Measurements from ENCODE around the gene OR10A7. TPM values are rescaled to one million over a fixed set of nuclear protein-coding genes. Genes with fewer than 3 reads are reported as not detected.
"Not testable (repeated sequence)": the region's sequence is repeated elsewhere in the genome, so short reads cannot be mapped to it uniquely, and the experiment has no call there.

The OR10A7 gene, protein sequence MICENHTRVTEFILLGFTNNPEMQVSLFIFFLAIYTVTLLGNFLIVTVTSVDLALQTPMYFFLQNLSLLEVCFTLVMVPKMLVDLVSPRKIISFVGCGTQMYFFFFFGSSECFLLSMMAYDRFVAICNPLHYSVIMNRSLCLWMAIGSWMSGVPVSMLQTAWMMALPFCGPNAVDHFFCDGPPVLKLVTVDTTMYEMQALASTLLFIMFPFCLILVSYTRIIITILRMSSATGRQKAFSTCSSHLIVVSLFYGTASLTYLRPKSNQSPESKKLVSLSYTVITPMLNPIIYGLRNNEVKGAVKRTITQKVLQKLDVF
- total RNA-seq (2014; rRNA removed; shearing (Covaris generic)) = not detected in 2 replicates

DNA sequence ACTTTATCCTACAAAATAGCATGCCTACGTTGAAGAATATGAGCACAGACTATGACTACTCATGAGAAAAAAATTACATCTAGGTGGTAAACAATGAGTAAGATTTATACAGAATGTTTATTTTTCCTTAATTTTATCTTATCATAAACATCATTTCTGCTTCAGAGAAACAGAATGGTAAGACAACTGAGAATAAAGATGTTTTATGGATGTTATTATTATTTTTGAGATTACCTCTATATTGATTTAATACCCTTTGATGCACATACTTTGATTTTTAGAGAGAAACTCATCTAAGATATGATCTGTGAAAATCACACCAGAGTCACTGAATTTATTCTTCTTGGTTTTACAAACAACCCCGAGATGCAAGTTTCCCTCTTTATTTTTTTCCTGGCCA is at the start of gene OR10A7:
TSS of gene OR10A7 (plus strand) at position 301 of the 400 bp plus-strand sequence. CDS start at position 301, 0 bp downstream.
- DNase-seq (ENCODE audit: low spot score) = no peak
- in situ Hi-C loops (cut with HindIII; ENCODE audit: low sequenced_read_pairs) = no loop called here

GRCh38 chr12:55171445-55171844 is 49.4 kb upstream of the OR10A7 start:
- no peak for DNase-seq (ENCODE audit: low spot score)
- in situ Hi-C loops (cut with HindIII; ENCODE audit: low sequenced_read_pairs) = no loop called here

GRCh38 chr12:55171846-55172245 is 49.0 kb upstream of the OR10A7 start:
- DNase-seq (ENCODE audit: low spot score); in situ Hi-C loops (cut with HindIII; ENCODE audit: low sequenced_read_pairs): not testable (repeated sequence)

- in situ Hi-C loops (cut with HindIII; ENCODE audit: low sequenced_read_pairs) = no loop called here
- no peak for DNase-seq (ENCODE audit: low spot score)
These were observed 48.1 kb upstream of the OR10A7 start for GRCh38 chr12:55172686-55173085.

DNA sequence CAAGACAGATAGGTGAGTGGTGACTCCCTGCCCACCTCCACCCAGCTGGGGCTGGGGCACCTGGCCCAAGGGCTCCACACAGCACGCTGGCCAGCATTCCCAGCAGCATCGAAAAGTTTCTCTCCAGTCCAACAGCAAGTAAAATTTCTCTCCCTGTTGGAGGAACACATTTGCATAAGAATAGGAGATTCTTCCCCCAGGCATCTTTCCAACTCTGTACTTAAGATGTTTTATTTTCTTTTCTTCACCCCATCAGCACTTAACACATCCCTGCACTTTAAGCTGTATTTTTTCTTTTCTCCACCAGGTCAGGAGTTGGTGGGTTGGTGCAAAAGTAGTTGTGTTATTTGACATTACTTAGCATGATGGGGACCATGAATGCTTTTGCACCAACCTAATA is 47.4 kb upstream of the OR10A7 start:
- in situ Hi-C loops (cut with HindIII; ENCODE audit: low sequenced_read_pairs) = no loop called here
- no peak for DNase-seq (ENCODE audit: low spot score)

GRCh38 chr12:55188573-55188972 is 32.3 kb upstream of the OR10A7 start:
- in situ Hi-C loops (cut with HindIII; ENCODE audit: low sequenced_read_pairs) = no loop called here

GRCh38 chr12:55188974-55189556 is 31.8 kb upstream of the OR10A7 start:
- peak; percentile 63 for DNase-seq (ENCODE audit: low spot score)
- in situ Hi-C loops (cut with HindIII; ENCODE audit: low sequenced_read_pairs) = no loop called here

More at GRCh38 chr12:55188573-55188972, 32.3 kb upstream of the OR10A7 start:
- DNase-seq (ENCODE audit: low spot score) = no peak

DNA sequence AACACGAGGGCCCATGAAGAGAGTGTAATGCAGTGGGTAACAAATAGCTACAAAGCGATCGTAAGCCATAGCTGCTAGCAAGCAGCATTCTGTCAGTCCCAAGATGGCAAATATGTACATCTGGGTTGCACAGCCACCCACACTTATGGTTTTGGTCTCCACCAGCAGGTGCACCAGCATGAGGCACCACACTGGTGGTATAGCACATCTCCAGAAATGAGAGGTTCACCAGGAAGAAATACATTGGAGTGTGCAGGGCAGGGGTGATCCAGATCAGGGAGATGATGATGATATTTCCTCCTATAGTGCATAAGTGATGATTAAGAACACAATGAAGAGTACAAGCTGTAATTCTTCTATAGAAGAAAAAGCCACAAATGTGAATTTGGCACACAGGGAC is 26.4 kb upstream of the OR10A7 start:
- DNase-seq (ENCODE audit: low spot score) = no peak
- in situ Hi-C loops (cut with HindIII; ENCODE audit: low sequenced_read_pairs) = no loop called here

GRCh38 chr12:55226523-55226922 is 5.7 kb downstream of the OR10A7 start:
- DNase-seq (ENCODE audit: low spot score) = no peak
- in situ Hi-C loops (cut with HindIII; ENCODE audit: low sequenced_read_pairs) = no loop called here

DNA sequence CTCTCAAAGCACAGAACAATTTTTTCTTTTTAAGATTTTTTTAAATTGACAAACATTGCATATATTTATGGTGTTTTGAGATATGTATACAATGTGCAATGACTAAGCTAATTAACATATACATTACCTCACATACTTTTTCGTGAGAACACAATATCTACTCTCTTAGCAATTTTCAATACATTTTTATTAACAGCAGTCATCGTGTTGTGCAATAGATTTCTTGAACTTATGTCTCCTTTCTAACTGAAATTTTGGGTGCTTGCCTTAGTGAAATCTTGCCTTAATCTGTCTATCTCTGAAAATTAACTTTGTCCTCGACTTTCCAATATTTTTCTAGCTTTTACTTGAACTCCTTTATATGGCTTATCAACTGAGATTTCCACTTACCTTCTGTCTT is 6.8 kb downstream of the OR10A7 start:
- in situ Hi-C loops (cut with HindIII; ENCODE audit: low sequenced_read_pairs) = no loop called here
- no peak for DNase-seq (ENCODE audit: low spot score)

DNA sequence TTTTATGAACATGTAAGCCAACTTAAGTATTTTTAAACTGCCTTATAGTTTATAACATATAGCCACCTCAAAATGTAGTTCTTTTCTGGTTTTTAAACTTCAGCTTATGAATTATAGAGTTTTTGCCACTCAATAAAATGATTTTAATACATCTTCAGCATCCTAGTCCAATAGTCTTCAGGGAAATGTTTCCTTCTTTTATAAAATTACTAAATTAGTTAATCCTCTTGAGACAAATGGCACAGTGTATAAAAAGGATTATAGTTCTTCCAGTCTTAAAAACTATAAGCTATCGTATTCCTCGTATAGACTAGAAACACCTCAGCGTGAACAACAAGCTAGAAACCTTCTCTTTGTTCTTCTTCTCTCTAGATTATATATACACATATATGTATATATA is 23.5 kb downstream of the OR10A7 start, which contains the start of gene OR6C74:
TSS of gene OR6C74 (plus strand) at position 301 of the 400 bp plus-strand sequence. CDS start 2,679 bp downstream, outside the sequence.
- DNase-seq (ENCODE audit: low spot score) = no peak
- in situ Hi-C loops (cut with HindIII; ENCODE audit: low sequenced_read_pairs) = no loop called here

DNA sequence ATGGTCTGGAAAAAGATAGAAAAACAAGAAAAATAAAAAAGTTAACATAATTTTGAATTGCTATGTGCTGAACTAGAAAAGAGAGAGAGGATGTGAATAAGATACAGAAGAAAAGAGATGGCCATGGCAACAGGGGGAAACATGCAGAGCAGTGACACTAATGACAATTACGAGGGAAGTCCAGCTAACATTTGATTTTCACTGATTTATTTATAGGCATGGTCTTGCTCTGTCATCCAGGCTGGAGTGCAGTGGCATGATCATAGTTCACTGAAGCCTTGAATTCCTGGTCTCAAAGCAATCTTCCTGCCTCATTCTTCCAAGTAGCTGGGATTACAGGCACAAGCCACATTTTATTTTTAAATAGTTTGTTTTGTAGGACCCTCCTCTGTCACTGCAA is 25.3 kb downstream of the OR10A7 start:
- DNase-seq (ENCODE audit: low spot score) = no peak
- in situ Hi-C loops (cut with HindIII; ENCODE audit: low sequenced_read_pairs) = no loop called here

DNA sequence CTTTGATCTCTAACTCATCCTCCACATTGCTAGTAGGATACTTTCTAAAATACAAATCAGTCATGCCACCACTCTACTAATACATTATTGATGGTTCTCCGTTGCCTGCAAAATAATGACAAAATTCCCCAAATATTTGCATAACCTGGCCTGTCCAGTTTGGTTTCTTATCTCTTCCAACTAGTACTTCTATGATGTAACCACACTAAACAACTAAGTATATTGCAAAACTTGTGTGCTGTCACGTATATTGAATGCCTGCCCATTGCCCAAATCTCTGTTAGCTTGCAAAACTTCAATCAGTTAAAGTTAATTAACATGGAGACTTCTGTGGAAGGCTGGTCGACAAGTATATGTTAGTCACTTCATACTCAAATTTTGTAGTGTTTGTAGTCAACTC is 30.1 kb downstream of the OR10A7 start:
- no peak for DNase-seq (ENCODE audit: low spot score)
- in situ Hi-C loops (cut with HindIII; ENCODE audit: low sequenced_read_pairs) = no loop called here

GRCh38 chr12:55253281-55253680 is 32.5 kb downstream of the OR10A7 start:
- no peak for DNase-seq (ENCODE audit: low spot score)
- in situ Hi-C loops (cut with HindIII; ENCODE audit: low sequenced_read_pairs) = no loop called here

GRCh38 chr12:55256831-55257230 is 36.0 kb downstream of the OR10A7 start:
- in situ Hi-C loops (cut with HindIII; ENCODE audit: low sequenced_read_pairs) = no loop called here
- DNase-seq (ENCODE audit: low spot score) = no peak

GRCh38 chr12:55258303-55258702 is 37.5 kb downstream of the OR10A7 start:
- in situ Hi-C loops (cut with HindIII; ENCODE audit: low sequenced_read_pairs) = no loop called here
- no peak for DNase-seq (ENCODE audit: low spot score)

Other genes starting within 250 kb of the OR10A7 start
- not detected in 2 replicates for gene TESPA1, start 236.3 kb upstream of the OR10A7 start, total RNA-seq (2014; rRNA removed; shearing (Covaris generic))
- not detected in 2 replicates for gene NEUROD4, start 201.1 kb upstream of the OR10A7 start, total RNA-seq (2014; rRNA removed; shearing (Covaris generic))
- not detected in 2 replicates for gene OR9K2, start 94.6 kb upstream of the OR10A7 start, total RNA-seq (2014; rRNA removed; shearing (Covaris generic))
- not detected in 2 replicates for gene OR6C74, start 23.6 kb downstream of the OR10A7 start, total RNA-seq (2014; rRNA removed; shearing (Covaris generic))
- gene OR6C6, start 75.5 kb downstream of the OR10A7 start, total RNA-seq (2014; rRNA removed; shearing (Covaris generic)) = not detected in 2 replicates
- gene OR6C1, start 93.3 kb downstream of the OR10A7 start, total RNA-seq (2014; rRNA removed; shearing (Covaris generic)) = not detected in 2 replicates
- not detected in 2 replicates for gene OR6C3, start 109.7 kb downstream of the OR10A7 start, total RNA-seq (2014; rRNA removed; shearing (Covaris generic))
- gene OR6C75, start 141.9 kb downstream of the OR10A7 start, total RNA-seq (2014; rRNA removed; shearing (Covaris generic)) = not detected in 2 replicates
- not detected in 2 replicates for gene OR6C65, start 179.5 kb downstream of the OR10A7 start, total RNA-seq (2014; rRNA removed; shearing (Covaris generic))
- gene OR6C76, start 205.2 kb downstream of the OR10A7 start, total RNA-seq (2014; rRNA removed; shearing (Covaris generic)) = not detected in 2 replicates
- gene OR6C2, start 223.1 kb downstream of the OR10A7 start, total RNA-seq (2014; rRNA removed; shearing (Covaris generic)) = not detected in 2 replicates
- gene OR6C70, start 249.1 kb downstream of the OR10A7 start, total RNA-seq (2014; rRNA removed; shearing (Covaris generic)) = not detected in 2 replicates

Data from G401 (cell line).